ENCODE results near the gene GNAZ.

DNA sequence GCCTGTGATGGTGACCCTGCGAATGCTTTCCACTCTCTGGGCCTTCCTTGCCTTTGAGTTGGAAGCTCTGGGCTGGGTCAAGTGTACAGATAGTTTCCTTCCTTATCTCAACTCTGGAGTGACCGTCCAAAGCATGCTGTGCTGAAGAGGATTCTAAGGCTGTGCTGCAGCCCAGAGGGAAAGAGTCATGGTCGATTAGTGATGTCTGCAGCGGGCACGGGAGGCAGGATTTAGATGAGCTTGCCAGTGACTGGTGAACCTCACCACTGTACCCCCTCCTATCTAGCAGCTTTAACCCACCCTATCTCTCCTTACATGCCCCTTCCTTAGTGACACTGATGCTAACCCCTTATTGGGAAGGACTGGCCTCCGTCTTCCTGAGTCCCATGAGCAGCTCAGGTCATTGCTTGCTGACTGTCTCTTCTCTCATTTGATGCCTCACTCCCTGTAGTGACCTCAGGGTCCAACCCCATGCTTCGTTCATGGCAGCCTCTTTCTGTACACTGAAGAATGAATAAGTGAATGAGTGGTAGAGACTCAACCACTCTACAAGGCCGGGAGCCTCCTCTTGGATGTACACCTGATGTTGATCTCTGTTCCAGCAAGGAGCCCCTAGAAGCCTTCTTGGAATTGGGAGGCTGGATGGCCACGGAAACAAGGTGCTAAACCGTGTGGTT lies 6.7 kb downstream of the GNAZ start:
- TF ChIP-seq, protein P1, sequence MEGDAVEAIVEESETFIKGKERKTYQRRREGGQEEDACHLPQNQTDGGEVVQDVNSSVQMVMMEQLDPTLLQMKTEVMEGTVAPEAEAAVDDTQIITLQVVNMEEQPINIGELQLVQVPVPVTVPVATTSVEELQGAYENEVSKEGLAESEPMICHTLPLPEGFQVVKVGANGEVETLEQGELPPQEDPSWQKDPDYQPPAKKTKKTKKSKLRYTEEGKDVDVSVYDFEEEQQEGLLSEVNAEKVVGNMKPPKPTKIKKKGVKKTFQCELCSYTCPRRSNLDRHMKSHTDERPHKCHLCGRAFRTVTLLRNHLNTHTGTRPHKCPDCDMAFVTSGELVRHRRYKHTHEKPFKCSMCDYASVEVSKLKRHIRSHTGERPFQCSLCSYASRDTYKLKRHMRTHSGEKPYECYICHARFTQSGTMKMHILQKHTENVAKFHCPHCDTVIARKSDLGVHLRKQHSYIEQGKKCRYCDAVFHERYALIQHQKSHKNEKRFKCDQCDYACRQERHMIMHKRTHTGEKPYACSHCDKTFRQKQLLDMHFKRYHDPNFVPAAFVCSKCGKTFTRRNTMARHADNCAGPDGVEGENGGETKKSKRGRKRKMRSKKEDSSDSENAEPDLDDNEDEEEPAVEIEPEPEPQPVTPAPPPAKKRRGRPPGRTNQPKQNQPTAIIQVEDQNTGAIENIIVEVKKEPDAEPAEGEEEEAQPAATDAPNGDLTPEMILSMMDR (IDR thresholded peaks at IDR 0.05): no peak
- no peak for TF ChIP-seq POLR2A (IDR thresholded peaks at IDR 0.05)
- no peak for TF ChIP-seq EP300 (IDR thresholded peaks at IDR 0.05; ENCODE audit: low read depth)

Measured in transverse colon (tissue), 3 donors.